Ishikawa (cell line): ENCODE measurements around the gene HDAC8.

Experiments used
- CEBPB ChIP-seq: IDR thresholded peaks from 2 replicates; pipeline ENCODE4 v1.6.1; 2012
- CREB1 ChIP-seq: IDR thresholded peaks from 2 replicates; pipeline ENCODE4 v1.6.1; 2012; ENCODE audit warnings: low read depth
- EGR1 ChIP-seq: IDR thresholded peaks from 2 replicates; pipeline ENCODE4 v1.6.1; 2012
- EP300 ChIP-seq: IDR thresholded peaks from 2 replicates; pipeline ENCODE4 v1.6.1; 2012; ENCODE audit warnings: borderline replicate concordance
- FOXM1 ChIP-seq: IDR thresholded peaks from 2 replicates; pipeline ENCODE4 v1.6.1; 2012; ENCODE audit warnings: low read depth, borderline replicate concordance
- NFIC ChIP-seq: IDR thresholded peaks from 2 replicates; pipeline ENCODE4 v1.6.1; 2012
- RAD21 ChIP-seq: IDR thresholded peaks from 2 replicates; pipeline ENCODE4 v1.6.1; 2012; ENCODE audit warnings: low read depth
- TAF1 ChIP-seq: IDR thresholded peaks from 2 replicates; pipeline ENCODE4 v1.6.1; 2012; ENCODE audit warnings: low read depth, mild to moderate bottlenecking
- TCF12 ChIP-seq: IDR thresholded peaks from 2 replicates; pipeline ENCODE4 v1.6.1; 2012; ENCODE audit warnings: low read depth
- TEAD4 ChIP-seq: IDR thresholded peaks from 2 replicates; pipeline ENCODE4 v1.6.1; 2012
- YY1 ChIP-seq: IDR thresholded peaks from 2 replicates; pipeline ENCODE4 v1.6.1; 2012; ENCODE audit warnings: low read depth
- ZBTB7A ChIP-seq: IDR thresholded peaks from 2 replicates; pipeline ENCODE4 v1.6.1; 2012; ENCODE audit warnings: low read depth
- TF ChIP-seq, protein P1 (sequence below): IDR thresholded peaks from 2 replicates; pipeline ENCODE4 v1.6.1; 2012
- TF ChIP-seq, protein P2 (sequence below): IDR thresholded peaks from 2 replicates; pipeline ENCODE4 v1.6.1; 2012
- TF ChIP-seq, protein P3 (sequence below): IDR thresholded peaks from 2 replicates; pipeline ENCODE4 v1.6.1; 2012; ENCODE audit warnings: low read depth, mild to moderate bottlenecking

HDAC8 gene

DNA sequence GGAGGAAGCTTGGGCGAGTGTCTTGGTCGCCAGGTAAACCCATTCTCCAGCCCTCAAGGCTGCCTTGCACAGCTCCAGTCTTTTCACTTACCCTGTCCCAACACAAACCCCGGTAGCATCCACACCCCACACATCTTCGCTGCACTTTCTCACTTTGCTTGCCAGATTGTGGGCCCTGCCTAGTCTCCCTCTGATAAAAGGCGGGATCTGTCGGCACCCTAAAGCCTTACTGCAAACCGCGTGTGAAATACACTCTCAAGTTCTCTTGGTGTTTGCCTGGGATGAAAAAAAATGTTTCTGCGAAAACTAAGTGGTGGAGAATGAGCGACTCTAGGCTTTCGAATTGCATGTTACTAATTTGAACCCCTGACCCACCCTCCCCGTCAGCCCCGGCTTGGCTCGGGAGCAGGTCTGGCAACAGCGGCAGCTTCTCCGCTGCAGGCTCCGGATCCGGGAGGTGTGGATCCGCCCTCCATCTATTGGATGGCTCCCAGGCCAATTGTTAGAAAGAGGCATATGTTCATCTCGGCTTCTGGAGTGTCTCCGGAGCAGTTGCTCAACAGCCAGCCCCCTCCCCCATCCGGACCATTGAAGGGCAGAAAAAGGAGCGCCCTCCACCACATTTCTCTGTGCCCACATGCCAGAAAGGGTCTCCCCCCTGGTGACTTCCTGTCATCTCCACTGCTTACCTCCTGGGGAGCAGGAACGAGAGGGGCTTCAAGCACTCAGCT lies 263.9 kb downstream of the HDAC8 start:
- TF ChIP-seq, protein P1, sequence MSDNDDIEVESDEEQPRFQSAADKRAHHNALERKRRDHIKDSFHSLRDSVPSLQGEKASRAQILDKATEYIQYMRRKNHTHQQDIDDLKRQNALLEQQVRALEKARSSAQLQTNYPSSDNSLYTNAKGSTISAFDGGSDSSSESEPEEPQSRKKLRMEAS, result peak; percentile 46
- TF ChIP-seq TCF12 (peak; percentile 21; the same call in 1 of the 2 replicates), CEBPB (peak; percentile 84)
- TF ChIP-seq, protein P2, sequence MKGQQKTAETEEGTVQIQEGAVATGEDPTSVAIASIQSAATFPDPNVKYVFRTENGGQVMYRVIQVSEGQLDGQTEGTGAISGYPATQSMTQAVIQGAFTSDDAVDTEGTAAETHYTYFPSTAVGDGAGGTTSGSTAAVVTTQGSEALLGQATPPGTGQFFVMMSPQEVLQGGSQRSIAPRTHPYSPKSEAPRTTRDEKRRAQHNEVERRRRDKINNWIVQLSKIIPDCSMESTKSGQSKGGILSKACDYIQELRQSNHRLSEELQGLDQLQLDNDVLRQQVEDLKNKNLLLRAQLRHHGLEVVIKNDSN, result no peak

DNA sequence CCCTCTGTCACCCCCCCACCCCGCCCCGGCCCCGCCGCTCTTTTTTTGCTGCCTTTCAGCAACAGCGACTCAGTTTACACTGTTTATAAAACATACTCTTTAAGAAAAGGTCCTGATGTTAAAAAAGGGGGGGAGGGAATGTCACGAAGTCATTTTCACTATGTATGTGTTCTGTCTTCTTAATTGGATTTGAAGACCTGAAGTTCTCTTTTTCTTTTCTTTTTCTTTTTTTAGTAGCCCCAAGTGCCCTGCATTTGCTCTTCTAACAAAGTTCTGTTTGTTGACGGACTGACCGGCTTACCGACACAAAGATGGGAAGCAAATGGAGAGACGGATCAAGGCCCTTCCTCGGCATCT lies 264.5 kb downstream of the HDAC8 start:
- TF ChIP-seq TCF12, result no peak
- no peak for TF ChIP-seq NFIC
- no peak for TF ChIP-seq YY1
- no peak for TF ChIP-seq TEAD4
- TF ChIP-seq CEBPB, result no peak

DNA sequence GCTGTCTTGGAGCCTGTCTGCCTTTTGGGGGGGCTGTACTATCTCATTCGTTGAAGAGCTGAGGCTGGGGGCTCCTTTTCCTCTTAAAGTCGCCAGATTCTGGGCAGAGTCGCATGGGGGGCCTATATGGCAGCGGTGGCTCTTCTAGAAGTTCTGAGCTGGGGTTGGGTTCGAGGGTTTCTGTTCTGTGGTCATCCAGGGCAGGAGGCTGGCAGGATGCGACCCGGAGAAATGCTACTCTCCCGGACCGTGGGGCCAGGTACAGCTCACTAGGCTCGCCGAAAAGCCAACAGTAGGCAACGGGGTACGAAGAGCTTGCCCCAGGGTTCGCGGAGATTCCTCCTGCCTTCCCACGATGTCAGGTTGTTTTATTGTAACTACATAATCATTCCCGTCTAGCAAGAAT lies 265.0 kb downstream of the HDAC8 start:
- no peak for TF ChIP-seq RAD21
- no peak for TF ChIP-seq TEAD4
- no peak for TF ChIP-seq YY1
- TF ChIP-seq FOXM1, result no peak
- TF ChIP-seq TAF1, result no peak
- TF ChIP-seq CREB1, result no peak
- TF ChIP-seq, protein P2, result no peak
- TF ChIP-seq EP300, result no peak
- TF ChIP-seq CEBPB, result no peak
- TF ChIP-seq, protein P3, sequence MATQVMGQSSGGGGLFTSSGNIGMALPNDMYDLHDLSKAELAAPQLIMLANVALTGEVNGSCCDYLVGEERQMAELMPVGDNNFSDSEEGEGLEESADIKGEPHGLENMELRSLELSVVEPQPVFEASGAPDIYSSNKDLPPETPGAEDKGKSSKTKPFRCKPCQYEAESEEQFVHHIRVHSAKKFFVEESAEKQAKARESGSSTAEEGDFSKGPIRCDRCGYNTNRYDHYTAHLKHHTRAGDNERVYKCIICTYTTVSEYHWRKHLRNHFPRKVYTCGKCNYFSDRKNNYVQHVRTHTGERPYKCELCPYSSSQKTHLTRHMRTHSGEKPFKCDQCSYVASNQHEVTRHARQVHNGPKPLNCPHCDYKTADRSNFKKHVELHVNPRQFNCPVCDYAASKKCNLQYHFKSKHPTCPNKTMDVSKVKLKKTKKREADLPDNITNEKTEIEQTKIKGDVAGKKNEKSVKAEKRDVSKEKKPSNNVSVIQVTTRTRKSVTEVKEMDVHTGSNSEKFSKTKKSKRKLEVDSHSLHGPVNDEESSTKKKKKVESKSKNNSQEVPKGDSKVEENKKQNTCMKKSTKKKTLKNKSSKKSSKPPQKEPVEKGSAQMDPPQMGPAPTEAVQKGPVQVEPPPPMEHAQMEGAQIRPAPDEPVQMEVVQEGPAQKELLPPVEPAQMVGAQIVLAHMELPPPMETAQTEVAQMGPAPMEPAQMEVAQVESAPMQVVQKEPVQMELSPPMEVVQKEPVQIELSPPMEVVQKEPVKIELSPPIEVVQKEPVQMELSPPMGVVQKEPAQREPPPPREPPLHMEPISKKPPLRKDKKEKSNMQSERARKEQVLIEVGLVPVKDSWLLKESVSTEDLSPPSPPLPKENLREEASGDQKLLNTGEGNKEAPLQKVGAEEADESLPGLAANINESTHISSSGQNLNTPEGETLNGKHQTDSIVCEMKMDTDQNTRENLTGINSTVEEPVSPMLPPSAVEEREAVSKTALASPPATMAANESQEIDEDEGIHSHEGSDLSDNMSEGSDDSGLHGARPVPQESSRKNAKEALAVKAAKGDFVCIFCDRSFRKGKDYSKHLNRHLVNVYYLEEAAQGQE, result no peak
- TF ChIP-seq TCF12, result no peak
- TF ChIP-seq EGR1, result no peak
- TF ChIP-seq, protein P1, result no peak
- TF ChIP-seq NFIC, result no peak
- no peak for TF ChIP-seq ZBTB7A

DNA sequence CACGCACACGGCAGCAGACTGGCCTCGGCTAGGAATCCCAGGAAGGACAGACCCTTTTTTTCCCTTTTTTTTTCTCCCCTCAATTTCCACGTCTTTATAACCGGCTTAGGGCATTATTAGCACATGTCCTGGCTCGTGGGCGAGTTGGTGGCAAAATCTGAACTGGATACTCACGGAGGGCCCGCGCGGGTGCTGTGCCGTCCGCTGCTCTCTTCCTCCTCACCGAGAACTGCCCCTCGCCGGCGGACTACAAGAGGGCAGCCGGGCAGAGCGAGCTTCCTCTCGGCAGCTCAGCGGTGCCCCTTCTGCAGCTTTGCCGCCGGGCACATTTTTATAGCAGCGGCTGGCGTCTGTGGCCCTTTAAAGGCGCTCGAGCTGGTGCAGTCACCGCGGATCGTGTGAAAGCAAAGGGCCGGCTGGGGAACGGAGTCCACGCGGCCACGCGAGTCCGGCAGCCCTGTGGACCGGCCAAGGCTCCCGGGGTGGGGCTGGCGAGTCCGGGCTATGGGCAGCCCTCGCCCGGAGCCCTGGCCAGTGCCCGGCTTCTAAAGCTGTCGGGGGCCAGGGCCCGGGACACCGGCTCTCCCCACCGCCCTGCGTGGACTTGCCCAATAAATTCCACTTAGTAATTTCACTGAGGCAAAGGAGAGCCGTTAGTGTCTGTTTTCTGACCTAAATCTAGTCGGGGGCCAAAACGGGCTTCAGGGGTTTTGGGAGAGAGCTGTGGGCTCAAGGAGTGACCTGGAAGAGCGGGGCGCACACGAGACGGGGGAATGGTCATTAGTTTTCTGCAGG lies 265.6 kb downstream of the HDAC8 start:
- TF ChIP-seq EGR1, result no peak
- TF ChIP-seq, protein P3, result no peak
- no peak for TF ChIP-seq TAF1
- TF ChIP-seq NFIC, result no peak
- TF ChIP-seq RAD21, result no peak
- no peak for TF ChIP-seq ZBTB7A
- no peak for TF ChIP-seq TEAD4
- TF ChIP-seq, protein P1, result peak; percentile 39; the same call in 1 of the 2 replicates
- TF ChIP-seq, protein P2, result no peak
- TF ChIP-seq FOXM1, result no peak
- no peak for TF ChIP-seq TCF12
- TF ChIP-seq CEBPB, result no peak
- TF ChIP-seq CREB1, result no peak
- TF ChIP-seq EP300, result no peak
- TF ChIP-seq YY1, result peak; percentile 45; the same call in 1 of the 2 replicates

DNA sequence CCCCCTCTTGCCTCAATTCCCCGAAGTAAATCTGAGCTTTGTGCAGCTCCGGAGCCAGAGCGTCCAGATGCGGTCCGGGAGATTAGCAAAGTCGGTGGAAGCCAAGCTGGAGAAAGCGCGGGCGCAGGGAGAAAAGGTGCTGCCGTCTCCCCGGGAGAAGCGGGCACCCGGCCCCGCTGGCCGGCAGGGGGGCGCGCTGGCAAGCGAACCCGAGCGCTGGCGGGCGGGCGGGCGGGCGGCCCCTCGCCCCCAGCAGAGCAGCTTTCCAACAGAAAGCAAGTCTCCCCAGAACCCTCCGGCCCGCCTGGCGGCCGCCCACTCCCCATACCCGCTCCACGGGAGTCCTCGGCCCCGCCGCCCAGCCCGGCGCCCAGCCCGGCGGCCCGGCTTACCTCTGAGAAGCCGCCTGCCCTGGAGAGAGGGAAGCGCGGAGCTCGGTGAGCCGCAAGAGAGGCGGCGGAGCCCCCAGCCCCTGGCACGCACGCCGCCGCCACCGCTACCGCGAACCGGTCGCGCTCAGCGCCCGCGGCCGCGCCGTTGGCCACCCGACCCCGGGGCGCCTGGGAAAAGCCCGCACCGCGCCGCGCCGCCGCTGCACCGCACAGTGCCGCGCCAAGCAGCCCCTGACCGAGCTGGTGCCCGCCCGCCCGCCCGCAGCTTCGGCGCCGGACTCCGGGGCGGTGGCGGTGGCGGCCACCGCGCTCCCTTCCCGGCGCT lies 266.4 kb downstream of the HDAC8 start:
- TF ChIP-seq TEAD4 (no peak), EGR1 (no peak), CREB1 (no peak), CEBPB (no peak)
- TF ChIP-seq, protein P3, result no peak
